ACHN (cell line): ENCODE data around the gene SEC23A.
A peak's percentile ranks its signal among the peaks of the same experiment; 100 is the strongest.
"Not testable (repeated sequence)": the region's sequence is repeated elsewhere in the genome, so short reads cannot be mapped to it uniquely, and the experiment has no call there.

Experiments used
- DNase-seq: peaks from one replicate; pipeline ENCODE4 v3.0.0-alpha.2; 2015
- in situ Hi-C: cut with HindIII; loops from 2 replicates; pipeline ENCODE4 v1.10.0; 2017; ENCODE audit warnings: low sequenced_read_pairs, low pct_ligation_motif_present, low pct_unique_long_range_greater_than_20kb

Gene SEC23A

GRCh38 chr14:39102969-39103957 lies at the start of gene SEC23A:
SEC23A (minus strand) TSS chr14:39103235; CDS start chr14:39096118, 7,117 bp downstream.
- in situ Hi-C loops = no loop called here
- peak; percentile 88 for DNase-seq

GRCh38 chr14:39145266-39145966 lies 42.4 kb upstream of the SEC23A start:
- DNase-seq = no peak

GRCh38 chr14:39143226-39143625 lies 40.2 kb upstream of the SEC23A start:
- DNase-seq, in situ Hi-C loops: not testable (repeated sequence)

More at GRCh38 chr14:39145266-39145966, 42.4 kb upstream of the SEC23A start:
- in situ Hi-C loops = no loop called here

- DNase-seq, in situ Hi-C loops: not testable (repeated sequence)
Observed at GRCh38 chr14:39141623-39142022, 38.6 kb upstream of the SEC23A start.

- in situ Hi-C loops = no loop called here
- DNase-seq = no peak
Observed at GRCh38 chr14:39140170-39140569, 37.1 kb upstream of the SEC23A start.

GRCh38 chr14:39138440-39138839 lies 35.4 kb upstream of the SEC23A start:
- in situ Hi-C loops = no loop called here
- no peak for DNase-seq

GRCh38 chr14:39137835-39138234 lies 34.8 kb upstream of the SEC23A start:
- in situ Hi-C loops, DNase-seq: not testable (repeated sequence)

GRCh38 chr14:39122330-39123138 lies 19.5 kb upstream of the SEC23A start:
- DNase-seq = no peak
- in situ Hi-C loops = no loop called here

- in situ Hi-C loops = no loop called here
- peak; percentile 94 for DNase-seq
Observed at GRCh38 chr14:39114073-39114838, 11.2 kb upstream of the SEC23A start, which contains the start of gene GEMIN2. GEMIN2 (plus strand) TSS chr14:39114323; CDS start chr14:39114339, 16 bp downstream.

GRCh38 chr14:39113685-39114072 lies 10.6 kb upstream of the SEC23A start:
- peak; percentile 8 for DNase-seq
- in situ Hi-C loops = no loop called here

- in situ Hi-C loops = no loop called here
Observed at GRCh38 chr14:39109893-39110715, 7.1 kb upstream of the SEC23A start.

GRCh38 chr14:39108791-39109190 lies 5.8 kb upstream of the SEC23A start:
- DNase-seq = no peak
- in situ Hi-C loops = no loop called here

More at GRCh38 chr14:39109893-39110715, 7.1 kb upstream of the SEC23A start:
- DNase-seq = no peak

- in situ Hi-C loops = no loop called here
- DNase-seq = peak; percentile 49
Observed at GRCh38 chr14:39107591-39107996, 4.6 kb upstream of the SEC23A start.

- DNase-seq, in situ Hi-C loops: not testable (repeated sequence)
Observed at GRCh38 chr14:39104078-39104801, 1.2 kb upstream of the SEC23A start.

GRCh38 chr14:39102265-39102968 lies 618 bp downstream of the SEC23A start:
- in situ Hi-C loops = no loop called here
- DNase-seq = peak; percentile 59

- no peak for DNase-seq
- in situ Hi-C loops = no loop called here
Observed at GRCh38 chr14:39099748-39100147, 3.3 kb downstream of the SEC23A start.
